Right lobe of liver (tissue), 4 donors: Measurements from ENCODE around the gene ADPRH.

Experiments used
- POLR2A ChIP-seq: fragments of 450-650 bp; IDR thresholded peaks from one replicate; pipeline ENCODE4 v1.6.1; 2017; ENCODE audit warnings: antibody characterized with exemption, mild to moderate bottlenecking
- TF ChIP-seq, protein P1 (sequence below), 4 donors: fragments of 200-600 bp in 3 of 4; fragments of 450-650 bp in 1 of 4; IDR thresholded peaks; one replicate each; pipeline versions ENCODE4 v1.5.1 to v1.8.0; 2016 to 2022; ENCODE audit warnings: antibody characterized with exemption in 4 of 4, mild to moderate bottlenecking in 2 of 4
- donor health status: DM: no; HTN: no; CAD: no.
- donor health status: DM: no; HTN: no; CAD: no.
- donor health status: DM: no; HTN: yes; CAD: no.

DNA sequence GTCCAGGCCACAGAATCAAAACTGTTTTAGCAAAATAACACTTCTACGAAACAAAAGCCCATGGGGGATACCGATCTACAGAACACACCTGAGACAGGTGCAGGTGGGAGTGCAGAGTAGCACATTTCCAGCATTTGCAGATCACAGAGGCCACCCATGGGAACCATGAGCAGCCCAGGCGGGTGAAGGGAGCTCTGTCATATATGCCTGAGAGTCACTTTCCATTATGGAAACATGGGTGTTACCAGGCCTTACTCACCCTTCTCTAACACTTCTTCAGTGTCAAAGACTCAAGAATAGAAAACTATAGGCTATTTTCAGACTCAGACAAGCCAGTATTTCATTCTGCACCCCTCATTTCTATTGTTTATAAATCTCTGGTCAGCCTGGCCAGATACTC is 21.9 kb downstream of the ADPRH start:
- no peak for TF ChIP-seq POLR2A
- TF ChIP-seq, protein P1, sequence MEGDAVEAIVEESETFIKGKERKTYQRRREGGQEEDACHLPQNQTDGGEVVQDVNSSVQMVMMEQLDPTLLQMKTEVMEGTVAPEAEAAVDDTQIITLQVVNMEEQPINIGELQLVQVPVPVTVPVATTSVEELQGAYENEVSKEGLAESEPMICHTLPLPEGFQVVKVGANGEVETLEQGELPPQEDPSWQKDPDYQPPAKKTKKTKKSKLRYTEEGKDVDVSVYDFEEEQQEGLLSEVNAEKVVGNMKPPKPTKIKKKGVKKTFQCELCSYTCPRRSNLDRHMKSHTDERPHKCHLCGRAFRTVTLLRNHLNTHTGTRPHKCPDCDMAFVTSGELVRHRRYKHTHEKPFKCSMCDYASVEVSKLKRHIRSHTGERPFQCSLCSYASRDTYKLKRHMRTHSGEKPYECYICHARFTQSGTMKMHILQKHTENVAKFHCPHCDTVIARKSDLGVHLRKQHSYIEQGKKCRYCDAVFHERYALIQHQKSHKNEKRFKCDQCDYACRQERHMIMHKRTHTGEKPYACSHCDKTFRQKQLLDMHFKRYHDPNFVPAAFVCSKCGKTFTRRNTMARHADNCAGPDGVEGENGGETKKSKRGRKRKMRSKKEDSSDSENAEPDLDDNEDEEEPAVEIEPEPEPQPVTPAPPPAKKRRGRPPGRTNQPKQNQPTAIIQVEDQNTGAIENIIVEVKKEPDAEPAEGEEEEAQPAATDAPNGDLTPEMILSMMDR (IDR thresholded peaks at IDR 0.05) = no peak
